Measurements from ENCODE around the gene SDS.

Gene SDS

DNA sequence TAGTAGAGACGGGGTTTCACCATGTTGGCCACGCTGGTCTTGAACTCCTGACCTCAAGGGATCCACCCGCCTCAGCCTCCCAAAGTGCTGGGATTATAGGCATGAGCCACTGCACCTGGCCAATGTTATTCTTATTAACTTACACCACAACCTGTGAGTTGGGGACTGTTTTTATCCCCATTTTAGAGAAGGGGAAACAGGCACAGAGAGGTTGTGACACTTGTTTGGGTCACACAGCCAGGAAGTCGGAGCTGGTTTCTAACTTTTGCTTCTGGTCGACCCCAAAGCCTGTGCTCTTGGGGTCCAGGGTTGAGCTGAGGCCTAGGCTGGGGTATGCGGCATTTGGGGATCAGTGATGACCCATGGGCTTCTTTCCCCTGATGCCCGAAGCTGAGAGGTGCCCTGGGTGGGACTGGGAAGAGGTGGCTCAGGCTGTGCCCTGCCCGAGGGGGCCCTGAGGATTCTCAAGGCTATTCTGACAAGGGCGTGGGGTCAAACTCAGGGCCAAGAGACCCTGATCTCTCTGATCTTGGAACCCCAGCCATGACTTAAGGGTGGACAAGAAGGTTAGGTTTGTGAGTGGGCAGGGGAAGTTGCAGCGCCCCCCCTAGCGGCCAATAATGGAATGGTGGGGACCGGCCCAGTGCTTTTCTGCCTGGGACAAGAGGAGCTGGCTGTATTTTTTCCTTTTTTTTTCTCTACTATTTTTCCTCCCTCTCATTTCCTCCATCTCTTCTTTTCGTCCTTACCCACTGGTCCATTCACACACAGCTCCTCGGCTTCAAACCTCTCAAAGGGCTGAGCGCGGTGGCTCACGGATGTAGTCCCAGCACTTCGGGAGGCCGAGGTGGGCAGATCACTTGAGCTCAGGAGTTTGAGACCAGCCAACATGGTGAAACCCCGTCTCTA lies 21.5 kb upstream of the SDS start:
- TF ChIP-seq, protein P1, sequence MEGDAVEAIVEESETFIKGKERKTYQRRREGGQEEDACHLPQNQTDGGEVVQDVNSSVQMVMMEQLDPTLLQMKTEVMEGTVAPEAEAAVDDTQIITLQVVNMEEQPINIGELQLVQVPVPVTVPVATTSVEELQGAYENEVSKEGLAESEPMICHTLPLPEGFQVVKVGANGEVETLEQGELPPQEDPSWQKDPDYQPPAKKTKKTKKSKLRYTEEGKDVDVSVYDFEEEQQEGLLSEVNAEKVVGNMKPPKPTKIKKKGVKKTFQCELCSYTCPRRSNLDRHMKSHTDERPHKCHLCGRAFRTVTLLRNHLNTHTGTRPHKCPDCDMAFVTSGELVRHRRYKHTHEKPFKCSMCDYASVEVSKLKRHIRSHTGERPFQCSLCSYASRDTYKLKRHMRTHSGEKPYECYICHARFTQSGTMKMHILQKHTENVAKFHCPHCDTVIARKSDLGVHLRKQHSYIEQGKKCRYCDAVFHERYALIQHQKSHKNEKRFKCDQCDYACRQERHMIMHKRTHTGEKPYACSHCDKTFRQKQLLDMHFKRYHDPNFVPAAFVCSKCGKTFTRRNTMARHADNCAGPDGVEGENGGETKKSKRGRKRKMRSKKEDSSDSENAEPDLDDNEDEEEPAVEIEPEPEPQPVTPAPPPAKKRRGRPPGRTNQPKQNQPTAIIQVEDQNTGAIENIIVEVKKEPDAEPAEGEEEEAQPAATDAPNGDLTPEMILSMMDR (IDR thresholded peaks at IDR 0.05), result peak; percentile 37
- H3K4me3 ChIP-seq (ENCODE audit: low read depth in 1 of 2, low read length in 1 of 2), result no peak overlapping the region
- H3K27me3 ChIP-seq, result peaks cover 12% of the 10 kb centered on the region
- no peaks in the 10 kb centered on the region for H3K9me3 ChIP-seq
- H3K27ac ChIP-seq, result no peak overlapping the region
- H3K36me3 ChIP-seq, result no peaks in the 10 kb centered on the region
- peaks cover 9 to 16% of the 10 kb centered on the region in 2 experiments for H3K4me1 ChIP-seq (ENCODE audit: control insufficient read depth in 1 of 2, insufficient read depth in 1 of 2, low read depth in 1 of 2, low read length in 1 of 2)

DNA sequence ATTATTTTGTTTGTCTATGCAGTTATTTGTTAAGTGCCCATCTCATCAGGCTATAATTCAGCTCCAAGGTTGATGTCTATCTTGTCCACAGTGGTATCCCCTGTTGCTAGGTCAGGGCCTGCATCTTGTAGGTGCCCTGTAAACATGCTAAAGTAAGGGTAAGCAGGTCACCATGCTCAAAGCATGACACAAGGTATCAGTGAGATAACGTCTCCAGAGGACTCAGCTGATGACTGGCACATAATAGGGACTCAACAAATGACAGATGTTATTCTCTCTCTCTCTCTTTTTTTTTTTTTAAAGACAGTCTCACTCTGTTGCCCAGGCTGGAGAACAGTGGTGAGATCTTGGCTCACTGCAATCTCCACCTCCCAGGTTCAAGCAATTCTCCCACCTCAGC lies 20.8 kb upstream of the SDS start:
- Histone ChIP-seq H3K36me3 (no peaks in the 10 kb centered on the region), H3K9me3 (no peaks in the 10 kb centered on the region), H3K27me3 (peaks cover 12% of the 10 kb centered on the region), H3K4me1 (ENCODE audit: control insufficient read depth in 1 of 2, insufficient read depth in 1 of 2, low read depth in 1 of 2, low read length in 1 of 2) (peaks cover 9 to 16% of the 10 kb centered on the region in 2 experiments), H3K27ac (no peak overlapping the region), H3K4me3 (ENCODE audit: low read depth in 1 of 2, low read length in 1 of 2) (no peak overlapping the region)
- TF ChIP-seq, protein P1 (IDR thresholded peaks at IDR 0.05), result no peak

DNA sequence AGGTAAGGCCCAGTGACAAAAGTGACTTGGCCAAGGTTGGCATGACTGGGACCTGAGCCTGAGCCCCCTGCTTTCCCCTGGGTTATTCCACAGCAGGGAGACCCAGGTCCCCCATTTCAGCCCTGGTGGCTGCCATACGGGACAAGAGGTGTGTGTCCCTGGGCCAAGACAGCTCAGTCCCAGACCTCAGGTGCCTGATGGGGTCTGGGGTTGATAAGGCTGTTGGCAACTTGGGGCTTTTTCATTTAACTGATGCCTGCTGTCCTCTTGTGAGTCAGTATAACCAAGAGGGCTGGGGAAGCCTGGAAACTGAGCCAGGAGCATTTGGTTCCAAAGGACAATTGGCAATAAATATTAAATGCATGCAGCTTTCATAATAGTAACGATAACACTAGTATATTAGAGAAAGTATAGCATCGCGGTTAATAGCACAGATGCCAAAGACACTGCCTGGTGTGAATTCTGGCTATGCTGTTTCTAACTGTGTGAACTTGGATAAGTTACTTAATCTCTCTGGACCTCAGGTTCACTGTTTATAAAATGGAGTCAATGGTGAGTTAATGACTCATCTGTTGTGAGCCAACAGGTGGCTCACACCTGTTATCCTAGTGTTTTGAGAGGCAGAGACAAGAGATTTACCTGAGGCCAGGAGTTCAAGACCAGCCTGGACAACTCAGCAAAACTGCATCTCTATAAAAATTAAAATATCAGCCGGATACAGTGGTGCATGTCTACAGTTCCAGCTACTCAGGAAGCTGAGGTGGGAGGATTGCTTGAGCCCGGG lies 19.4 kb upstream of the SDS start:
- Histone ChIP-seq H3K4me3 (ENCODE audit: low read depth in 1 of 2, low read length in 1 of 2) (no peak overlapping the region), H3K4me1 (ENCODE audit: control insufficient read depth in 1 of 2, insufficient read depth in 1 of 2, low read depth in 1 of 2, low read length in 1 of 2) (peaks cover 9 to 16% of the 10 kb centered on the region in 2 experiments), H3K27me3 (peaks cover 10% of the 10 kb centered on the region), H3K9me3 (no peaks in the 10 kb centered on the region), H3K27ac (no peak overlapping the region), H3K36me3 (no peaks in the 10 kb centered on the region)
- TF ChIP-seq, protein P1 (IDR thresholded peaks at IDR 0.05), result no peak

DNA sequence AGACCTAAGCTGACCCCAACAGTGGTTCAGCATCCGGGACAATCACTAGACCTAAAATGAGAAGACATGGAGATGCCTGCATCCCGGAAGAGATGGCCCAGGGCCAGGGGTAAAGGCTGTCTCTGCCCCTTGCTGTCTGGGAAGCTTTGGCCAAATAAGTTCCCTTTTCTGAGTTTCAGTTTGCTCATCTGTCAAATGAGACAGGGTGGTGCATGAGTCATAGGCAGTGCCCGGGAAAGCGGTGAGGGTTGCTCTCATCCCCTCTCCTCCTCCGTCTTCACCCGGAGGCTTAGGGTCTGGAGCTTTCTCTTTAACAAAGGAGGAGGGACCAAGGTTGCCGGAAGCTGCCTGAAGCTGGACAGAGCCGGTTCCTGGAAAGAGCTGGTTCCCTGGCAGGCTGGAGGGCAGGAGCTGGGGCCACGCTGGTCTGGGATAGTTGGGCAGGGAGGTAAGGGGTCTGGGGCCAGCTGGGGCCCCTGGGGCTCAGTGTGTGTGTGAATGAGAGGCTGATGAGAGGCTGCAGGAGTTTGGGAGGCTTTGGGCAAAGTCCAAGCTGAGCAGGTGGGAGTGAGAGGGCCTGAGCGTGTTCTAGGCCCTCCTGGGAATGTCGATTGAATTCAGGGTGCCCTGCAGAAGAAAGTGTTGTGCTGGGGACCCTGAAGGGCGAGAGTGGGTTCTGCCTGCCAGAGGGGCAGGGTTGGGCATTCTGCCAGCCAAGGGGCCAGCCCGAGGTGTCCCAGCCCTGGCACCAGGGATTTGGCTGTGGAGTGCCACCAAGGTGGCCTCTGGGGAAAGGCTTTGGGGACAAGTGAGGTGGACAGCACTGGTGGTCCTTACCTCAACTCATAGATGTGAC lies 18.6 kb upstream of the SDS start, which contains the start of gene SDSL:
SDSL (plus strand) TSS at position 351 of the 856 bp plus-strand sequence. CDS start 5,603 bp downstream, outside the sequence.
- Histone ChIP-seq H3K27me3 (peaks cover 7% of the 10 kb centered on the region), H3K27ac (no peak within 1 kb of the TSS), H3K9me3 (no peaks in the 10 kb centered on the region), H3K4me3 (ENCODE audit: low read depth in 1 of 2, low read length in 1 of 2) (no peak within 1 kb of the TSS), H3K36me3 (no peaks in the 10 kb centered on the region), H3K4me1 (ENCODE audit: control insufficient read depth in 1 of 2, insufficient read depth in 1 of 2, low read depth in 1 of 2, low read length in 1 of 2) (peaks cover 9 to 16% of the 10 kb centered on the region in 2 experiments)
- TF ChIP-seq, protein P1 (IDR thresholded peaks at IDR 0.05), result no peak
